Measurements from ENCODE around the gene LRRC28. TPM values are rescaled to one million over a fixed set of nuclear protein-coding genes. Genes with fewer than 3 reads are reported as not detected.

Gene LRRC28
- total RNA-seq, 1 experiment from 2014 or later = 39.3 TPM

DNA sequence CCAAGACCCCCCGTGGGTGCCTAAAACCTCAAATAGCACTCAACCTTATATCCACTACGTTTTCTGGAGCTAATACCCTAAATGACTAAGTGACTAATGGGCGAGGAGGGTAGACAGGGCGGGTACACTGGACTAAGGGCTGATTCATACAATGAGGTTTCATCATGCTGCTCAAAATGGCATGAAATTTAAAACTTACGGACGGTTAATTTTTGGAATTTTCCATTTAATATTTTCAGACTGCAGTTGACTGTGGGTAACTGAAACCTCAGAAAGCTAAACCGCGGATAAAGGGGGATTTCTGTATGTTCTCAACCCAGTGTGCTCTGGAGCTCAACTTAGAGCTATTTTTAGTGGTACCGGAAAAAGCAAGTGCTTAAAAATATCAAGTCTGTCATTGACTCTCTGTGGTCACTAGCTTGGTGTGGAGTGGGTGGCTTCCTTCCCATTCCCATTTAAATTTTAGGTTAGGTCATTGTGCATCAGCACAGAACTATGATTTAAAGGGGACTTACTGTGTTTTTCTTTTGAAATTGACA is 72.9 kb downstream of the LRRC28 start:
- ChIA-PET POLR2A (no interaction called here), CTCF (no interaction called here)
- H3K4me1 ChIP-seq (ENCODE audit: control insufficient read depth, insufficient read depth, low read length) = no peaks in the 10 kb centered on the region
- no peak for DNase-seq (ENCODE audit: low read depth, low spot score)
- no peak overlapping the region for H3K27ac ChIP-seq (ENCODE audit: low read length)
- no peaks in the 10 kb centered on the region for H3K36me3 ChIP-seq (ENCODE audit: control insufficient read depth, insufficient read depth, low read length)
- H3K27me3 ChIP-seq (ENCODE audit: control insufficient read depth, insufficient read depth, low read length) = no peaks in the 10 kb centered on the region
- TF ChIP-seq TCF7L2 (IDR thresholded peaks at IDR 0.05; ENCODE audit: low read depth, low read length) = no peak
- TF ChIP-seq SIN3A (IDR thresholded peaks at IDR 0.05; ENCODE audit: borderline replicate concordance, insufficient read depth, low read depth, low read length) = no peak
- TF ChIP-seq, protein P1, sequence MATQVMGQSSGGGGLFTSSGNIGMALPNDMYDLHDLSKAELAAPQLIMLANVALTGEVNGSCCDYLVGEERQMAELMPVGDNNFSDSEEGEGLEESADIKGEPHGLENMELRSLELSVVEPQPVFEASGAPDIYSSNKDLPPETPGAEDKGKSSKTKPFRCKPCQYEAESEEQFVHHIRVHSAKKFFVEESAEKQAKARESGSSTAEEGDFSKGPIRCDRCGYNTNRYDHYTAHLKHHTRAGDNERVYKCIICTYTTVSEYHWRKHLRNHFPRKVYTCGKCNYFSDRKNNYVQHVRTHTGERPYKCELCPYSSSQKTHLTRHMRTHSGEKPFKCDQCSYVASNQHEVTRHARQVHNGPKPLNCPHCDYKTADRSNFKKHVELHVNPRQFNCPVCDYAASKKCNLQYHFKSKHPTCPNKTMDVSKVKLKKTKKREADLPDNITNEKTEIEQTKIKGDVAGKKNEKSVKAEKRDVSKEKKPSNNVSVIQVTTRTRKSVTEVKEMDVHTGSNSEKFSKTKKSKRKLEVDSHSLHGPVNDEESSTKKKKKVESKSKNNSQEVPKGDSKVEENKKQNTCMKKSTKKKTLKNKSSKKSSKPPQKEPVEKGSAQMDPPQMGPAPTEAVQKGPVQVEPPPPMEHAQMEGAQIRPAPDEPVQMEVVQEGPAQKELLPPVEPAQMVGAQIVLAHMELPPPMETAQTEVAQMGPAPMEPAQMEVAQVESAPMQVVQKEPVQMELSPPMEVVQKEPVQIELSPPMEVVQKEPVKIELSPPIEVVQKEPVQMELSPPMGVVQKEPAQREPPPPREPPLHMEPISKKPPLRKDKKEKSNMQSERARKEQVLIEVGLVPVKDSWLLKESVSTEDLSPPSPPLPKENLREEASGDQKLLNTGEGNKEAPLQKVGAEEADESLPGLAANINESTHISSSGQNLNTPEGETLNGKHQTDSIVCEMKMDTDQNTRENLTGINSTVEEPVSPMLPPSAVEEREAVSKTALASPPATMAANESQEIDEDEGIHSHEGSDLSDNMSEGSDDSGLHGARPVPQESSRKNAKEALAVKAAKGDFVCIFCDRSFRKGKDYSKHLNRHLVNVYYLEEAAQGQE (IDR thresholded peaks at IDR 0.05; ENCODE audit: insufficient read depth in 1 of 2, low read depth in 2 of 2, low read length in 1 of 2) = no peak
- intact Hi-C loops (cut with micrococcal nuclease; ENCODE audit: unreplicated experiment) (no loop called here), in situ Hi-C loops (cut with HindIII; ENCODE audit: low pct_unique_long_range_greater_than_20kb, low sequenced_read_pairs) (no loop called here)
- no peak overlapping the region for H3K4me3 ChIP-seq (ENCODE audit: low read depth in 2 of 2, low read length in 2 of 2)
- no TSS peak for BruUV-seq (replicated peaks)
- no peak for ATAC-seq
- no peaks in the 10 kb centered on the region for H3K9me3 ChIP-seq (ENCODE audit: control insufficient read depth, insufficient read depth, low read depth, low read length)

DNA sequence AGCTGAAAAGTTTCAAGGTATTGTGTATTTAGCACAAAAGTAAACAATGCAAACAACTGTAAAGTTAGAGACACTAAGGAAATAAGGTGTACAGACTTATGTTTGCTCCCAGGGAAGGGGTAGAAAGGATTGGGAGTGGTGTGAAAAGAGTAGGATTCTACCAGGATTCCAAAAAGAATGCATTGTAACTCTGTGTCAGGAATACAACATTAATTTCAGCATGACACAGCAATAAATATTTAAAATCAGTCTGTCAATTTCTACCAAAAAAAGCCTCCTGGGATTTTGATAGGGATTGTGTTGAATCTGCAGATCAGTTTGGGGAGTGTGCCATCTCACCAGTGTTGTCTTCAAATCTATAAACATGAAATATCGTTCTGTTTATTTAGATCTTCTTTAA is 73.4 kb downstream of the LRRC28 start:
- H3K4me1 ChIP-seq (ENCODE audit: control insufficient read depth, insufficient read depth, low read length) = no peaks in the 10 kb centered on the region
- no peak for TF ChIP-seq SIN3A (IDR thresholded peaks at IDR 0.05; ENCODE audit: borderline replicate concordance, insufficient read depth, low read depth, low read length)
- H3K27ac ChIP-seq (ENCODE audit: low read length) = no peak overlapping the region
- in situ Hi-C loops (cut with HindIII; ENCODE audit: low pct_unique_long_range_greater_than_20kb, low sequenced_read_pairs) = no loop called here
- ChIA-PET POLR2A (no interaction called here), CTCF (no interaction called here)
- DNase-seq (ENCODE audit: low read depth, low spot score) = no peak
- intact Hi-C loops (cut with micrococcal nuclease; ENCODE audit: unreplicated experiment) = no loop called here
- no TSS peak for BruUV-seq (replicated peaks)
- H3K9me3 ChIP-seq (ENCODE audit: control insufficient read depth, insufficient read depth, low read depth, low read length) = no peaks in the 10 kb centered on the region
- no peak for ATAC-seq
- H3K36me3 ChIP-seq (ENCODE audit: control insufficient read depth, insufficient read depth, low read length) = no peaks in the 10 kb centered on the region
- no peak overlapping the region for H3K4me3 ChIP-seq (ENCODE audit: low read depth in 2 of 2, low read length in 2 of 2)
- H3K27me3 ChIP-seq (ENCODE audit: control insufficient read depth, insufficient read depth, low read length) = no peaks in the 10 kb centered on the region

DNA sequence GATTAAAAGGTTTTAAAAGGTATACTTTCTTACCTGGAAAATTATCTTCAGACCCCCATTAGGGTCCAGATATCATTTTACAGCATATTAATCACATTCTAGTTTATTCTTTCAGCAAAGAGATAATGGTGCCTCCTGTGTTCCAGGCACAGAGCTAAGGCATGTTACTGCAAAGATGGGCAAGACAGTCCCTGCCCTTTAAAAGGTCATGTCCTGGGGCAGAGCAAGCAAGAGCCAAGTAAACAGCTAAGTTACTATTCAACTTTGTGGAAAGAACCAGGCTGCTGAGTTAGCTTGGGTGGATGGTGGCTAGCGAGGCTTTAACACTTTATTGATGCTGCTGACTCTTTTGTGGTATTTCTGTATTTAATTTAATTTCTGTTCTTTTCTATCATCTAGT is 75.0 kb downstream of the LRRC28 start:
- H3K36me3 ChIP-seq (ENCODE audit: control insufficient read depth, insufficient read depth, low read length) = no peaks in the 10 kb centered on the region
- no peaks in the 10 kb centered on the region for H3K9me3 ChIP-seq (ENCODE audit: control insufficient read depth, insufficient read depth, low read depth, low read length)
- no peak overlapping the region for H3K27ac ChIP-seq (ENCODE audit: low read length)
- no peaks in the 10 kb centered on the region for H3K4me1 ChIP-seq (ENCODE audit: control insufficient read depth, insufficient read depth, low read length)
- in situ Hi-C loops (cut with HindIII; ENCODE audit: low pct_unique_long_range_greater_than_20kb, low sequenced_read_pairs) = no loop called here
- intact Hi-C loops (cut with micrococcal nuclease; ENCODE audit: unreplicated experiment) = no loop called here
- no peak for DNase-seq (ENCODE audit: low read depth, low spot score)
- POLR2A ChIA-PET = interaction anchor here (0.6 kb wide), 1 partner anchor 547 kb away, joined by 3 read pairs; no protein-coding TSS in a partner anchor
- CTCF ChIA-PET = no interaction called here
- H3K27me3 ChIP-seq (ENCODE audit: control insufficient read depth, insufficient read depth, low read length) = no peaks in the 10 kb centered on the region
- BruUV-seq (replicated peaks) = no TSS peak
- ATAC-seq = no peak
- H3K4me3 ChIP-seq (ENCODE audit: low read depth in 2 of 2, low read length in 2 of 2) = no peak overlapping the region
- TF ChIP-seq, protein P1 (IDR thresholded peaks at IDR 0.05; ENCODE audit: insufficient read depth in 1 of 2, low read depth in 2 of 2, low read length in 1 of 2) = no peak
